IPS-15b (cell line): Measurements from ENCODE around the gene DRAM1.

ENCODE experiments used
- H3K27me3 ChIP-seq: one replicate; pipeline ENCODE4 v1.6.1; 2013; ENCODE audit warnings: low read length; ENCODE audit not compliant: control insufficient read depth, insufficient read depth
- H3K36me3 ChIP-seq: one replicate; pipeline ENCODE4 v1.6.1; 2013; ENCODE audit warnings: low read length; ENCODE audit not compliant: control insufficient read depth, insufficient read depth
- H3K4me1 ChIP-seq: one replicate; pipeline ENCODE4 v1.6.1; 2013; ENCODE audit warnings: mild to moderate bottlenecking, low read length; ENCODE audit not compliant: control insufficient read depth, insufficient read depth
- H3K4me3 ChIP-seq: one replicate; pipeline ENCODE4 v1.5.1; 2013; ENCODE audit warnings: low read depth, low read length
- H3K9ac ChIP-seq: one replicate; pipeline ENCODE4 v1.6.1; 2013; ENCODE audit warnings: low read depth, mild to moderate bottlenecking, low read length
- H3K9me3 ChIP-seq: one replicate; pipeline ENCODE4 v1.6.1; 2013; ENCODE audit warnings: mild to moderate bottlenecking, low read length; ENCODE audit not compliant: control insufficient read depth, insufficient read depth

Gene DRAM1, protein sequence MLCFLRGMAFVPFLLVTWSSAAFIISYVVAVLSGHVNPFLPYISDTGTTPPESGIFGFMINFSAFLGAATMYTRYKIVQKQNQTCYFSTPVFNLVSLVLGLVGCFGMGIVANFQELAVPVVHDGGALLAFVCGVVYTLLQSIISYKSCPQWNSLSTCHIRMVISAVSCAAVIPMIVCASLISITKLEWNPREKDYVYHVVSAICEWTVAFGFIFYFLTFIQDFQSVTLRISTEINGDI

DNA sequence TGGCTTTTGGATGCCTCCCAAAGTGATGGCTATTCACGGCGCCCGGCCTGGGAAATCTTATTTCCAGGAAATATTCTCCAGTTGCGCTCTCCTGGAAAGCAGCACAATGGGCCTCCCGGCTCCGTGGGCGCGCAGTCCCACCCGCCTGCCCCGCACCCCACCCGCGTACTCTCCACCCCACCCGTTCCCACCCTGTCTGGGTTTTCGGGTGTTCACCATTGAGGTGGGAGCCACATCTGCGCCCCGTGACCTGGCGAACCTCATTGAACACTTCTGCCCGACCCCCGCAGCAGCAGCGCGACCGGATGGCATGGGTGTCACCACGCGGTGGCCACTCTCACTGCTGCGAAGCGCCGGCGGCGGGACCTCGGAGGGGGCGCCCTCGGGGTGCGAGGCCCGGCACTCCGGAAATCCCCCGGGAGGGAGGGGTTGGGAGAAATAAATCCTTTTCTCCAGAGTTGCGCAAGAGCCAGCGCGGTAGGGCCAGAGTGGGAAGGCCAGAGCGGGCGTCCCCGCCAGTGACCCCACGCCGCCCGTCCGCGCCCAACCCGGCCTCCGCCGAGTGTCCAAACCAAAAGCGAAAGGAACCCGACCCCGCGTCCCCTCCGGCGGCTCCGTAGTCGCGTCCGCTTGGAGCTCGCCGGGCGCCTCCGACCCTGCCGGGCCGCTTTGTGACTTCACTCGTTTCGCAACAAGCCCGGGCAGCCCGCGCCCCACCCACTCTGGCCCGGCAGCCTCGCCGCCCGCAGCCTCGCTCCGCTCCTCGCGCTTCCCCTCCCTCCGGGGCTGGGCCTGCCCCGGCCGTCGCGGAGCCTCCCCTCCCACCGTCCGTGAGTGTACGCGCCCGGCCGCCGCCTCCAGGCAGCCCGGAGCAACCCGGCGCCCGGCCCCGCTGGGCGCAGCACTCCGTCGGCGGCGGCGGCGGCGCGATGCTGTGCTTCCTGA lies at the start of gene DRAM1:
Gene DRAM1, plus strand, starts transcription at position 720 of the 945 bp plus-strand sequence. Its CDS starts 210 bp downstream, at position 930.
- H3K4me1 ChIP-seq: peaks cover 5% of the 10 kb centered on the region
- H3K4me3 ChIP-seq: peak within 1 kb of the TSS; percentile 87
- H3K27me3 ChIP-seq: peaks cover 16% of the 10 kb centered on the region

DNA sequence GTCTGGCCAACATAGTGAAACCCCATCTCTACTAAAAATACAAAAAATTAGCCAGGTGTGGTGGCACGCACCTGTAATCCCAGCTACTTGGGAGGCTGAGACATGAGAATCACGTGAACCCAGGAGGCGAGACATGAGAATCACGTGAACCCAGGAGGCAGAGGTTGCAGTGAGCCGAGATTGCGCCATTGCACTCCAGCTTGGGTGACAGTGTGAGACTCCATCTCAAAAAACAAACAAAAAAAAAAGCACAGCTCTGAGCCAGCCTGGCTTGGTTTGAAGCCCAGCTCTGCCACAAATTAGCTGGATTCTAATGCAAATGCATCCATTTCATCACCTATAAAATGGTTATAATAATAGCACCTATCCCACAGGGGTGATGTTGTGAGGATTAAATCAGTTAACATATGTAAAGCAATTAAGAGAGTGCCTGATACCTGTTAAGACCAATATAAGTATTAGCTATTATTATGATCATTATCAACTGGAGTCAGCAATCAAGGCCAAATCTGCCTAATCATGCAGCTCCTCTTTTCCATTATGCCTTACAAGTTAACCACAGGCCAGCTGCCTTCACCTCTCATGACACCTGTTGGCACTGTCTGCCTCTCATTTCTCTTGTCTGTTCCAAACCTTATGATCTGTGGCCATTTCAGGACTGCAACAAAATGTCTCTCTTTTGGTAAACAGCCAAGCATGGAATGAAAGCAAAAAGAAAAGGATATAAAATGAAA lies 48.8 kb upstream of the DRAM1 start:
- Histone ChIP-seq H3K4me1 (peaks cover 24% of the 10 kb centered on the region), H3K36me3 (no peaks in the 10 kb centered on the region), H3K4me3 (no peak overlapping the region), H3K9me3 (no peaks in the 10 kb centered on the region), H3K27me3 (no peaks in the 10 kb centered on the region), H3K9ac (no peak overlapping the region)

More for the DNA sequence above, at the start of gene DRAM1:
- Histone ChIP-seq H3K9me3 (no peaks in the 10 kb centered on the region), H3K36me3 (no peaks in the 10 kb centered on the region), H3K9ac (peak within 1 kb of the TSS; percentile 79)

DNA sequence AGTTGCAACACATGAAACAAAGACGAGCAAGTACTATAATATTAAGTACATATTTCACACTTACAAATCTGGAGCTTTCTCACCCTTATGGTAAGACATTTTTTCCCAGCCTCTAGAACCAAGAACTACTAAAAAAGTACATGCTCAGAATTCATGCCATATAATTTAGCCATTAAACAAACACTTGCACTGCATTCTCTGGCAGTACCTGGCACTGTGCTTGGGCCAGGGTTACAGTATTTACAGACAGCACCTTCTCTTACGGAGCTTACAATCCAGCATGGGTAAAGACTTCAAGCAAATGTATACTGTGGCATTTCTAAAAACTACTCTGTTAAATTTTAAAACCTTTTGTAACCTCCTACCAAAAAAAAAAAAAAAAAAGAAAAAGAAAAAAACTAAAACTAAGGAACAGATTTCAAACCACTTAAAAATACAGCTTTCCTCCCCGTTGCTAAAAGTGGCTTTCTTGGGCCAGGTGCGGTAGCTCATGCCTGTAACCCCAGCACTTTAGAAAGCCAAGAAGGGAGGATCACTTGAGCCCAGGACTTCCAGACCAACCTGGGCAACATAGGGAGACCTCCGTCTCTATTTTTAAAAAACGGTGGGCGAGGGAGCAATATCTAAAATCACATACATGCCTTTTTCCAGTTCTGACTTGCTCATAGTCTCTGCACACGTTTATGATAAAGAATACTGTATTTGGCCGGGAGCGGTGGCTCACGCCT lies 47.6 kb upstream of the DRAM1 start:
- no peaks in the 10 kb centered on the region for H3K27me3 ChIP-seq
- H3K9me3 ChIP-seq: no peaks in the 10 kb centered on the region
- no peaks in the 10 kb centered on the region for H3K36me3 ChIP-seq
- peak overlapping the region; percentile 61 for H3K9ac ChIP-seq
- peak overlapping the region; percentile 88 for H3K4me3 ChIP-seq
- peaks cover 17% of the 10 kb centered on the region for H3K4me1 ChIP-seq

DNA sequence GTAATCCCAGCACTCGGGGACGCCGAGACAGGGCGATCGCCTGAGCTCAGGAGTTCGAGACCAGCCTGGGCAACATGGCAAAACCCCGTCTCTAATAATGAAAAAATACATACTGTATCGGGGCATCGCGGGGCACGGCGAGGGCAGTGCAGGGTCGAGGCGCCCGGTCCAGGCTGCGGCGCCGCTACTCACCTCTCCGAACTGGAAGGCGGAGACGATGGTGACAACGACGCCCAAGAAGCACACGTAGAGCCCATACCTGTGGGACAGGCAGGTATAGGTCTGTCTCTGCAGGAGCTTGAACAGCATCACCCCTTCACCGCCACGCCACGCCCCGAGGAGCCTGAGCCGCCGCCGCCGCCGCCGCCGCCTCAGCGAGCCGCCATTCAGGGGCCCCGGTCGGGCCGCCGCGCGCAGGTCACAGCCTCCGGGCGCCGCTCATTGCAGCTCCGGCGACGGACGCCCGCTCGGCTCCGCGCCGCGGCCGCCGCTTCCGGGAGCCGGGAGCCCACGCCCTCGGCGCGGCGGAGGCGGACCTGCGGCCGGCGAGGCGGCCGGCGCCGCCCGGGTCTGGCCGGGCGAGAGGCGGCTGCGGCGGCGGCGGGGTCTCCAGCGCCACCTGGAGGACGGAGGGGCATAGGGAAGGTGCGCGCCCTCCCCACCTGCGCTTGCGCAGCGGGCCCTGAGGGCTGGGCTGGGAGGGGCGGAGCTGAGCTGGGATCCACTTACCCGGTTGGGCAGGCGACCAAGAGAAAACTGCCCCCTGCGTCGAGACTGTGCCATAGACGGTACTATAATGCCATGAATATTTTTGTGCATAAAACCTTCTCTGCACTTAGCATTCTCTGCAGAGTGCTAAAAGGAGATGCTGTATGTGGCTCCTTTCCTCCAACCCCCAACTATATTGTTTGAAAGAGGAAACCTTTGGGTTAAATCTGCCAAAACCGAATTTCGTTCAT lies 46.7 kb upstream of the DRAM1 start, which contains the start of gene GNPTAB:
Gene GNPTAB, minus strand, starts transcription at position 593 of the 959 bp plus-strand sequence. Its CDS starts 284 bp downstream, at position 309.
- Histone ChIP-seq H3K27me3 (no peaks in the 10 kb centered on the region), H3K9me3 (no peaks in the 10 kb centered on the region), H3K36me3 (no peaks in the 10 kb centered on the region), H3K4me3 (peak within 1 kb of the TSS; percentile 88), H3K4me1 (peaks cover 8% of the 10 kb centered on the region), H3K9ac (peak within 1 kb of the TSS; percentile 61)

DNA sequence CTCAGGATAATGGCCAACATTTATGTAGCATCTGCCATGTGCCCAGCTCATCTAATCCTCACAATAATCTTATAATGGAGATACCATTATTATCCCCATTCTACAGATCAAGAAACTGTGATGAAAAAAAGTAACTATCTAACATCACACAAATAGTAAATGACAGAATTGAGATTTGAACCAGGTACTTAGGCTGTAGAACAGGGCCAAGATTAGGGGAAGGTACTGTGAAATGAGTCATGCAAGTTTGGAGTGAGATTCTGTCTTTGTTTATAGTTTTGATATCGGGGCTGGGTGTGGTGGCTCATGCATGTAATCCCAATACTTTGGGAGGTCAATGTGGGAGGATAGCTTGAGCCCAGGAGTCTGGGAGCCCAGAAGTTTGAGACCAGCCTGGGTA lies 45.4 kb upstream of the DRAM1 start:
- Histone ChIP-seq H3K36me3 (no peaks in the 10 kb centered on the region), H3K9me3 (no peaks in the 10 kb centered on the region), H3K27me3 (no peaks in the 10 kb centered on the region), H3K4me1 (peaks cover 3% of the 10 kb centered on the region), H3K4me3 (no peak overlapping the region), H3K9ac (no peak overlapping the region)

DNA sequence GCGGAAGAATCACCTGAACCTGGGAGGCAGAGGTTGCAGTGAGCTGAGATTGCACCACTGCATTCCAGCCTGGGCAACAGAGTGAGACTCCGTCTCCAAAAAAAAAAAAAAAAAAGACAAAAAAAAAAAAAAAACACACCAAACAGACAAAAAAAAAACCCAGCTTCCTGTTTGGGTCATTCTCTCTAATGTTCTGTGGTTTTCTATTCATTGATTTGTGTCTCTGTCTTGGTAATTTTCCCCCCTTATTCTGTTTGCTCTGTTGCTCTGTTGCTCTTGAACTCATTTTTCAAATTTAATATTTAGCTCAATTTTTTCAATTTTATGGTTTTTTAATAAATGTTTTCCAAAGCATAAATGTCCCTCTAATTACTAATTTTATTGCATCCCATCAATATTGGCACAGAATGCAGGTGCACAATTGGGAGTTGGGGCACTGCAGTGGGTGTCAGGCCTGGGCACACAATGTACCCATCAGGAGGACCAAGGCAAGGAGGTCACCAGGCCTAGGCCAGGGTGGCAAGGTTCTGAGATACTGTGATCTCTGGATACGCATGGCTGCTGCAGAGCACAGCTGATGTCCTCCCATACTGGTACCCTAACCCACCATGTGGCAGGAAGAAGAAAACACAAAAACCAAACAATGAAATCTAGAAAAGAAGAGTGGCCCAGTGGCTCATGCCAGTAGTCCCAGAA lies 38.6 kb upstream of the DRAM1 start:
- no peaks in the 10 kb centered on the region for H3K27me3 ChIP-seq
- no peak overlapping the region for H3K9ac ChIP-seq
- no peaks in the 10 kb centered on the region for H3K36me3 ChIP-seq
- H3K9me3 ChIP-seq: no peaks in the 10 kb centered on the region
- no peaks in the 10 kb centered on the region for H3K4me1 ChIP-seq
- no peak overlapping the region for H3K4me3 ChIP-seq

DNA sequence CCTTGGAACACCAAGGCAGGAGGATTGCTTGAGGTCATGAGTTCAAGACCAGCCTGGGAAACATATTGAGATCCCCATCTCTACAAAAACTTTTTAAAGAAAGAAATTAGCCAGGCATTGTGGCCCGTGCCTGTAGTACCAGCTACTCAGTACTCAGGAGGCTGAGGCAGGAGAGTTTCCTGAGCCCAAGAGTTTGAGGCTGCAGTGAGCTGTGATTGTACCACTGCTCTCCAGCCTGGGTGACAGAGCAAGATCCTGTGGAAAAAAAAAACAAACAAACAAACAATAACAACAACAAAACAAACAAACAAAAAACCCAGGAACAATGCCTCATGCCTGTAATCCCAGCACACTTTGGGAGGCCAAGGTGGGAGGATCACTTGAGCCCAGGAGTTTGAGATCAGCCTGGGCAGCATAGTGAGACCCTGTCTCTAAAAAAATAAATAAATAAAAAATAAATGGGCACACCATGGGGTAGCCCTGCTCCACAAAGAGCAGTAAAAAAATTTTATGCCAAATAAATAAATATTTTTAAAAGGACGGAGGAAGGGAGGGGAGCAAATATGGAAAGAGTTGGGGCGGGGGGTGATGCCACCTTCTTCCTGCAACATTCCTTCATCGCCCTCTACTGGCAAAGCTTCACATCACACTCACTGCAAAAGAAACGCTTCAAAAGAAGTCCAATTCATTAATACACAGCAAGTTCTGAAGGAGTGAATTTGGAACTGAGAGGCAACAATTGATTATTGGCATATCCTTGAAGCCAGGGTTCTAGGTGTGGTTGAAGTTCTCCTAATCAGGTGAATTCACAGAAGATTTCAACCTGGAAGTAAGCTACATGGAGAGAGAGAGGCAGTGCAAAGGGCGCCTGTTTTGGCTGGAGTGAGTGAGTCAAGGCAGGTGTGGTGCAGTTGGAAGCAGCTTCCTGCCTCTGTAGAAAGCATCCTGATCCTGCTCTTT lies 37.8 kb upstream of the DRAM1 start:
- no peak overlapping the region for H3K4me3 ChIP-seq
- H3K9me3 ChIP-seq: no peaks in the 10 kb centered on the region
- H3K36me3 ChIP-seq: no peaks in the 10 kb centered on the region
- H3K9ac ChIP-seq: no peak overlapping the region
- H3K27me3 ChIP-seq: no peaks in the 10 kb centered on the region
- no peaks in the 10 kb centered on the region for H3K4me1 ChIP-seq

DNA sequence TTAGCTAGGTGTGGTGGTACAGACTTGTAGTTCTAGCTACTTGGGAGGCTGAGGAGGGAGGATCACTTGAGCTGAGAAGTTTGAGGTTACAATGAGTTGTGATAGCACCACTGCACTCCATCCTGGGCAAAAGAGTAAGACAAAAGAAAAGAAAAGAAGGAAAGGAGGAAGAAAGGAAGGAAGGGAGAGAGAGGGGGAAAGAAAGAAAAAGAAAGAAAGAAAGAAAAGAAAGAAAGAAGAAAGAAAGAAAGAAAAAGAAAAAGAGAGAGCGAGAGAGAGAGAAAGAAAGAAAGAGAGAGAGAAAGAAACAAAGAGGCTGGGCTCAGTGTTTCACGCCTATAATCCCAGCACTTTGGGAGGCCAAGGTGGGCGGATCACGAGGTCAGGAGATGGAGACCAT lies 36.3 kb upstream of the DRAM1 start:
- Histone ChIP-seq H3K27me3 (no peaks in the 10 kb centered on the region), H3K9me3 (no peaks in the 10 kb centered on the region), H3K4me3 (no peak overlapping the region), H3K9ac (no peak overlapping the region), H3K36me3 (no peaks in the 10 kb centered on the region), H3K4me1 (no peaks in the 10 kb centered on the region)

DNA sequence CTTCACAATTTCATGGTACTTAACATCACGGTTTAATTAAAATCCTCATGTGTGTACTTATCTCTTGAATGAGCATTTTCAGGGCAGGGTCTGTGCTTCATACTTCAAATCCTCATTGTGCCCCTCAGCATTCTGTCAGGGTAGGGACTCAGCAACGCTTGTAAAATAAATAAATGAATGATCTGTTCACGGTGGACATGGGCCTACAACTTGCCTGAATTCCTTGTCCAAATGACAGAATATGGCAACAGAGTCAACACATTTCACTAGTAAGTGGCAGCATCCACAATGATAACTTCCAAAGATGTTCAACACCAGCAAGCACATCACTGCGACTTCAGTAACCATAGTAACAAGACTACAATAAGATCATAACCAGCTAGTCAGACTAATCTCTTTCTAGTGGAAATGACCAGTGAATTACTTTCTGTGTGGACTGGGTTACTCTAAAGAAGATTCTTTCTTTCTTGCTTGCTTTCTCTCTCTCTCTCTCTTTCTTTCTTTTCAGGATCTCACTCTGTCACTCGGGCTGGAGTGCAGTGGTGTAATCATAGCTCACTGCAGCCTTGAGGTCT lies 32.2 kb upstream of the DRAM1 start:
- H3K9ac ChIP-seq: no peak overlapping the region
- no peaks in the 10 kb centered on the region for H3K9me3 ChIP-seq
- H3K36me3 ChIP-seq: no peaks in the 10 kb centered on the region
- no peak overlapping the region for H3K4me3 ChIP-seq
- no peaks in the 10 kb centered on the region for H3K27me3 ChIP-seq
- H3K4me1 ChIP-seq: no peaks in the 10 kb centered on the region
